ENCODE measurements around the gene RSBN1.
"Not testable (repeated sequence)": the region's sequence is repeated elsewhere in the genome, so short reads cannot be mapped to it uniquely, and the experiment has no call there.

Gene RSBN1

DNA sequence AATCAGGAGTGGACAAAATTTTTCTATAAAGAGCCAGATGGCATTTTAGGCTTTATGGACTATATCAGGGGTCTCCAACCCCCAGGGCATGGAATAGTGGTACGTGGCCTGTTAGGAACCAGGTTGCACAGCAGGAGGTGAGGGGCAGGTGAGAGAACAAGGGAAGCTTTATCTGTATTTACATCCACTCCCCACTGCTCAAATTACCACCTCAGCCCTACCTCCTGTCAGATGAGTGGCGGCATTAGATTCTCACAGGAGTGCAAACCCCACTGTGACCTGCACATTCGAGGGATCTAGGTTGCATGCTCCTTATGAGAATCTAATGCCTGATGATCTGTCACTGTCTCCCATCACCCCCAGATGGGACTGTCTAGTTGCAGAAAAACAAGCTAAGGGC is 66.9 kb downstream of the RSBN1 start:
- DNase-seq: no peak

DNA sequence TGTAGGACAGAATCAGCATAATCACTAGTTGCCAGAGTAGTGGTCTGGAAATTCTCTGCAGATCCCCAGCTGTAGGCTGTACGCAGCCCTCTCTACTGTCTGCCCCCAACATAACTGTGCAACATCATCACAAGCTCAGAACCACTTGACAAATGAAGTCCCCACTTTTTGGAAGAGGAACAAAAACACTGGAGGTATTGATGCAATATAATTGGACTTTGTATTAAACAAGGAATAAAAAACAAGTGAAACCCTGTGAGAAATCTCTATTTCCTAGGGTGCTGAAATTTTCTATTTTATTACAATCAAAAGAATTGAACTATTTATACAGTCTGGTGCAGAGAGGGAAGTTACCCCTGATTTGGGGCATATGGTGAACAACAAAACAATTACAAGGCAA is 68.2 kb downstream of the RSBN1 start:
- DNase-seq: no peak

DNA sequence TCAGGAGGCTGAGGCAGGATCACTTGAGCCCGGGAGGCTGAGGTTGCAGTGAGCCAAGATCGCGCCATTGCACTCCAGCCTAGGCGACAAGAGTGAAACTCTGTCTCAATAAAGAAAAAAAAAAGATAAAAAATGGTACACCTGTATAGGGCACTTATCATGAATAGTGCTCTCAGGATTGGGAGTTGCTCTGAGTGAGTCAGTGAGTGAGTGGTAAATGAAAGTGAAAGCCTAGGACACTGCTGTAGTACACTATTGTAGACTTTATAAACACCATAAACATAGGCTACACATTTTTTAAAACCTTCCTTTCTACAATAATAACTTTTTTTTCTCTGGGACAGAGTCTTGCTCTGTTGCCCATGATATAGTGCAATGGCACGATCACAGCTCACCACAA is 69.8 kb downstream of the RSBN1 start:
- DNase-seq: no peak

DNA sequence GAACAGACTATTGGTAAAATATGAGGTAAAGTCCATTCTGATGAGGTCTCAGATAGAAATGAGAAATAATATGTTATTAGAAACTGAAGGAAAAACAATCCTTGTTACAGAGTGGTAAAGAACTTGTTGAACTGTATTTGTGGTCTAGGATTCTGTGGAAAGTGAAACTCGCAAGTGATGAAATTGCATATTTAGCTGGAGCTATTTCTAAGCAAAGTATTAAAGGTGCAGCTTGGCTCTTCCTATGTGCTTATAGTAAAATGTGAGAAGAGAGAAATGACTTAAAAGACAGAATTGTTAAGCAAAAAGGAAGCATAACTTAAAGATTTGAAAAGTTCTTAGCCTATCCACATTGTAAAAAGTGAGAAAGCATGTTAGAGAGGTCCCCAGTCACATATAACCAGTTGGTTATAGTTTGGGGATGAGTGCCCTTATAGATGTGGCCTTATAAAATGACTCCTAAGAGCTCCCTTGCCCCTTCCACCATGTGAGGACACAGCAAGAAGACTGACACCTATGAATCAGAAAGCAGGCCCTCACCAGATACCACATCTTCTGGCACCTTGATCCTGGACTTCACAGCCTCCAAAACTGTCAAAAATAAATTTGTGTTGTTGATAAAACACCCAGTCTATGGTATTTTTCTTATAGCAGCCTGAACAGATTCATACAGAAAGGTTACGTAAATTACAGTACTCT is 77.8 kb downstream of the RSBN1 start:
- DNase-seq: no peak

DNA sequence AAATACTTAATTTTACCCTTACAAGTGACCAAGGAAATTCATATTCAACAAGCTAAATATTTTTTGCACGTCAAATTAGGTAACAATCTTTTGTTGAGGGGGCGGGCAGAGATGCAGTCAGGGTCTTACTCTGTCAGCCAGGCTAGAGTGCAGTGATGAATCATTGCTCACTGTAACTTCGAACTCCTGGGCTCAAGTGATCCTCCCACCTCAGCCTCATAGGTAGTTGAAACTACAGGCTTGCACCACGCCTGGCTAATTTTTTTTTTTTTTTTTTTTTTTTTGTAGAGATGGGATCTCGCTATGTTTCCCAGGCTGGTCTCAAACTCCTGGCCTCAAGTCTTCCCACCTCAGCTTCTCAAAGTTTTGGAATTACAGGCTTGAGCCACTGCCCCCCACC is 79.5 kb downstream of the RSBN1 start:
- DNase-seq: no peak

DNA sequence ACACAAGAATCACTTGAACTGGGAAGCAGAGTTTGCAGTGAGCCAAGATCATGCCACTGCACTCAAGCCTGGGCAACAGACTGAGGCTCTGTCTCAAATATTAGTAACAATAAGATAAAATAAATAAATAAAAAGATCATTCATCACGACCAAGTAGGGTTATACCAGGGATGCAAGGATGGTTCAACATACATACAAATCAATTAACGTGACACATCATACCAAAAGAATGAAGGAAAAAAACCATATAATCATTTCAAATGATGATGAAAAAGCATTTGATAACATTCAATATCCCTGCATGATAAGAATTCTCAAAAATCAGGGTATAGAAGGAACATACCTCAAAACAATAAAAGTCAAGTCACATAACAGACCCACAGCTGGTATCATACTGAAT is 91.3 kb downstream of the RSBN1 start:
- no peak for DNase-seq

DNA sequence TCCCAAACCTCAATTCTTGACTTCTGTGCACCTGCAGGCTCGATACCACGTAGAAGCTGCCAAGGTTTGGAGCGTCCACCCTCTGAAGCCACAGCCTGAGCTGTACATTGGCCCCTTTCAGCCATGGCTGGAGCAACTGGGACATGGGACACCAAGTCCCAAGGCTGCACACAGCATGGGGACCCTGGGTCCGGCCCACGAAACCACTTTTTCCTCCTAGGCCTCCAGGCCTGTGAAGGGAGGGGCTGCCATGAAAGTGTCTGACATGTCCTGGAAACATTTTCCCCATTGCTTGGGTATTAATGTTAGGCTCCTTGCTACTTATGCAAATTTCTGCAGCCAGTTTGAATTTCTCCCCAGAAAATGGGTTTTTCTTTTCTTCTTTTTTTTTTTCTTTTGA is 93.7 kb downstream of the RSBN1 start:
- DNase-seq: not testable (repeated sequence)

DNA sequence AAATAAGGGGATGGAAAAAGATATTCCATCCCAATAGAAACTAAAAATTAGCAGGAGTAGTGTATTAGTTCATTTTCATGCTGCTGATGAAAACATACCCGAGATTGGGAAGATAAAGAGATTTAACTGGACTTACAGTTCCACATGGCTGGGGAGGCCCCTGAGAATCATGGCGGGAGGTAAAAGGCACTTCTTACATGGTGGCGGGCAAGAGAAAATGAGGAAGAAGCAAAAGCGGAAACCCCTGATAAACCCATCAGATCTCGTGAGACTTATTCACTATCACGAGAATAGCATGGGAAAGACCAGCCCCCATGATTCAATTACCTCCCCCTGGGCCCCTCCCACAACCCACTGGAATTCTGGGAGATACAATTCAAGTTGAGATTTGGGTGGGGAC is 94.8 kb downstream of the RSBN1 start:
- DNase-seq: not testable (repeated sequence)

DNA sequence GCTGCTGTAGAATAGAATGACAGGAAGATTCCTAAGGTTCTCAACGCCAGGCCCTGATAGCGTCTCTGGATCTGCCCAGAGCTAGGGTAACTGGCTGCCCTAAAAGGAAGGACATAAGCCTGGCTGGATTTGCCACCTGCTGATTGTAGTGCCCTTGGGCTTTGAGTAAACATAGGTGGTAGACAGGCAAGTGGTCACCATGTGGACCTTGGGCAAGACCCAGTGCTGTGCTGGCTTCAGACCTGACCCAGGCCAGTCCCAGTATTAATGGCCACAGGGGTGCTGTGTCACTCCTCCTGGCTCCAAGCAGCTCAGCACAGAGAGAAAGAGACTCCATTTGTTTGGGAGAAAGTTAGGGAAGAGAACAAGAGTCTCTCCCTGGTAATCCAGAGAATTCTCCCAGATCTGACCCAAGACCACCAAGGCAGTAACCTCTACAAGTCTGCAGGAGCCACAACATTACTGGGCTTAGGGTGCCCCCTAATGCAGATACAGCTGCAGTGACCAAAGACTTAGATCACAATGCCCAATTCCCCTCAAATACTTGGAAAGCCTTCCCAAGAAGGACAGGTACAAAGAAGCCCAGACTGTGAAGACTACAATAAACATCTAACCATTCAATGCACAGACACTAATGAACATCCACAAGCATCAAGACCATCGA is 97.5 kb downstream of the RSBN1 start:
- DNase-seq: no peak

All from hypothalamus (tissue), 51 donors.